HG03469 (cell line): ENCODE results near the gene SPP2.
A peak's percentile ranks its signal among the peaks of the same experiment; 100 is the strongest.

Experiments used
- ATAC-seq: cut with Tn5 transposase; IDR thresholded peaks from one replicate; pipeline ENCODE4 v1.9.1; 2021; ENCODE audit warnings: mild to moderate bottlenecking, moderate library complexity, moderate number of reproducible peaks; ENCODE audit not compliant: unreplicated experiment

The SPP2 gene

GRCh38 chr2:234050455-234051135, at the start of gene SPP2:
SPP2 (plus strand) TSS chr2:234050702; CDS start chr2:234050787, 85 bp downstream.
- no peak for ATAC-seq

- no peak for ATAC-seq
Measured at GRCh38 chr2:234001380-234002160, 48.9 kb upstream of the SPP2 start.

- no peak for ATAC-seq
Measured at GRCh38 chr2:234002281-234002680, 48.2 kb upstream of the SPP2 start.

- ATAC-seq, result no peak
Measured at GRCh38 chr2:234003972-234004617, 46.4 kb upstream of the SPP2 start.

DNA sequence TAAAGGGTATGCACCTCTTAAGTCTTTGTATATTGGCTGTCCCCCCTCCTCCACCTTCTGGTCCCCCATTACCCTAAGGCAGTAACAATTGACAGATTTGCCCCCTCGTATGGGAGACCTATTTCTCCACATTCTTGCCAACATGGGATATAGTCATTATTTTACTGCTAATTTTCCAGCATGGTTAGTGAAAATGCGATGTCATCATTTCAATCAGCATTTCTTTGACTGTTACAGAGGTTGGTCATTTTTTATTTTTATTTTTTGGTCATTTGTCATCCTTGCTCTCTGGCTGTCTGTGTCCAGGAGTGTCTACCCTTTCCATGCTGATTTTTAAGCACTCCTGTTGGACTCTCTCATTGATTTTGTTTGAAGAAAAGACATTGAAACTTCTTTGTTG, 45.4 kb upstream of the SPP2 start:
- no peak for ATAC-seq

DNA sequence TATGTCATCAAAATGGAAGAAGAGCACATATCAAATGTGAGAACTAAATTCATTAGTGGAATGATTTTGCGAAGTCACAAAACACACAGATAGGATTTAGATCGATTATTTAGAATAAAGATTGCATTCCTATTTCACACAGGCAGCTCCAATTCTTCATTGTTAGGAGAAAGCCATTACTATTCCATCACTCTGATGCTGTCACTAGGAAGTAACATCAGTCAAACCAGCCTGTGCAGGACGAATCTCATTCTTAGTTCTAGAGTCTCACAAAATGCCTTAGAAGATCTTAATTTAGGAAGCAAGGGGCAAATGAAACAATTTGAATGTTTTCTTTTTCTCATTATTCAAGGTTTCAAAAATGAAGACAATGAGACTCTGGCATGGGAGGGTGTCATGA, 44.0 kb upstream of the SPP2 start:
- ATAC-seq, result no peak

DNA sequence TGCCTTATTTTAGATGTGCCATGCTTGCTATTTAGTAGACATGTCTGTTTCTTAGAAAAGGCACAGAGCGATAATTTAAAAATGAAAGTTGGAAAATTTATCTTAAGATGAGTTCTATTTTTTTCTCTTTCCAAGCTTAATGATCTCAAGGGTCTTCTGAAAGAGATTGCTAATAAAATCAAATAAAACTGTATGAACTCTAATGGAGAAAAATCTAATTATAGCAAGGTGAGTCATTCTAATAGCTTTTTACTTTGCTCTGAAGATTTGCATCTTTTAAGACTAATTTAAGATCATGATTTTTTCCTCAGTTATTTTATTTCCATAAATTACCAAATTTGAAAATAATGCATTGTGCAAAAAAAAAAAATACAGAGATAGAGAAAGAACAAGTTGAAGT, 36.1 kb upstream of the SPP2 start:
- ATAC-seq, result no peak

GRCh38 chr2:234015861-234016260, 34.6 kb upstream of the SPP2 start:
- ATAC-seq, result no peak

DNA sequence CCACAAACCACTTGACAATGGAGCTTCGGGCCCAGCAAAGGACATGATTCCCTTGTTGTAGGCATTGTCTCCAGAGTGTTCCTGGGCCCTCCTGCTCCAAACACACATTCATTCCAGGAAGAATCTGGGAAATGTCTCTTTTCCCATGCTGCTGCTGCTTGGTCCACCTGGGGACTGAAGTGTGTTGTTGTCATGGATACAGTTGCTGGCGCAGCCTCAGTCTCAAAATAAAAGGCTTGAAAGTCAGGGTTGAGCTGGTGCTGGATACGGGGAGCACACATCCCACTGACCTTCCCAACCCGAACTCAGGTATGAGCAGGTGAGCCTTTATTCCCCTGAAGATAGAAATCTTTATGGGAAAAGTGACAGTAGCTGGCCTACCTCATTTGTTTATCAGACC, 30.6 kb upstream of the SPP2 start:
- no peak for ATAC-seq

DNA sequence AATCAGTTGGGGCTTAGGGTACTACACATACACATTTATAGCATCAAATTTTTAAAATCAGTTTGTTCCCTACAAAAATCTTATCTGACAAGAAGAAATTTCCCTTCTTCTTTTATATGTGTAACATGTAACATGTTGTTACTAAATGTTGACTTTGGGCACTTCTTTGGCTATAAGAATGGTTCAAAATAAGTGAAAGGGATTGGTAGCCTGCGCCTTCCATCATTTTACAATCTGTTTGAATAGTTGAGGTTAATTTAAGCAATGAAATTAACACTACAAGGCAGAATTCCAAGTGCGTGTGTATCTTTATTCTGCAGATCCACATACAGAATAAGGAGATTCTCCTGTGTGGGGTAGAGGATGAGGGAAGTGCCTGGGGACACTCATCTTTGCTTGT, 30.2 kb upstream of the SPP2 start:
- ATAC-seq, result no peak

GRCh38 chr2:234022424-234022823, 28.1 kb upstream of the SPP2 start:
- no peak for ATAC-seq

GRCh38 chr2:234024304-234024703, 26.2 kb upstream of the SPP2 start:
- no peak for ATAC-seq

GRCh38 chr2:234025466-234025865, 25.0 kb upstream of the SPP2 start:
- ATAC-seq, result peak; percentile 48

DNA sequence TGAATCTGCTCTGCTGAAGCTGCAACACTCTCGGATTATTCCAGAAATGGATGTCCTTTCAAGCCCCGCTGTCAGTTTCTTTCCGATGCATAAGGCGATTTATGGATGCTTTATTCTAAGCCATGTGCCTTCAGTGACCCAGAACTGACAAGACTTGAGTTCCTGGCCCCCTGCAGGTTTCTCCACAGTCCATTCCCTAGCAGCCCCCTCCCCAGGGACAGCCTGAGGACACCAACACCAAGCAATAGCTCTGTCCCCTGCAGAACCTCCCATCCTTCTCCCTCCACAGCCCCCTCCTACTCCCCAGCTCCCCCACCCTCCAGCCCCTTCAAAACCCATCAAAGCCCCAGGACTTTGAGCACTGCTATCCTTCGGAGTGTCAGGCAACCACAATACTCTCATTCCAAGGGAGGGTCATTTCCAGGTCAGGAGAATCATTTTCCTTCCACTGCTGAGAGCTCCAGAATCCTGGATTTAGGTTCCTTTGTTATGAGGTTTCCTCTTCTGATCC, 24.6 kb upstream of the SPP2 start:
- no peak for ATAC-seq

GRCh38 chr2:234026693-234027254, 23.7 kb upstream of the SPP2 start:
- no peak for ATAC-seq

- ATAC-seq, result no peak
Measured at GRCh38 chr2:234027641-234028040, 22.9 kb upstream of the SPP2 start.

DNA sequence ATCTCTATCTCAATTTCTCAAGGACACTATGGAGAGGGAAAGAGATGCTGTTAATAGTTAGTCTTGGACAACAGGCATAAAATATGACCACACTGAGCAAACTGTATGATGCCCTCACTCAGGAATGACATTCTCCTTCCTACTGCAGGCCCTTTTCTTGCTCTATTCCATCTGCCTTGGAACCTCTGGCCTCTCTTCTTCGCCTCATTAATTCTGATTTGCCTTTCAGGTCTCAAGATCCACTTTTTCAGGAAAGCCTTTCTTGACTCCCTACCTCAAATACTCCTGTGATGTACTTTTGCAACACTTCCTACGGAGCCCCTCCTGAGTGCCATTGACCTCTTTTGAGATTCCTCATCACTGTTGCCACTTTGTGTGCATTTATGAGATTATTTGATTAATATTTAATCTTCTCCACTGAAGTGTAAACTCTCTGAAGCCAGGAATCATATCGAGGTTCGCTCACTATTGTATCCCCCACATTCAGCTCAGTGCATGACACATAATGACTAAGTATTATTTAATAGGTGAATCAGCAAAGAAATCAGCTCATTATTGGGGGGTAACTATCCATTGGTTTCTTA, 21.3 kb upstream of the SPP2 start:
- no peak for ATAC-seq

GRCh38 chr2:234031207-234031606, 19.3 kb upstream of the SPP2 start:
- no peak for ATAC-seq

DNA sequence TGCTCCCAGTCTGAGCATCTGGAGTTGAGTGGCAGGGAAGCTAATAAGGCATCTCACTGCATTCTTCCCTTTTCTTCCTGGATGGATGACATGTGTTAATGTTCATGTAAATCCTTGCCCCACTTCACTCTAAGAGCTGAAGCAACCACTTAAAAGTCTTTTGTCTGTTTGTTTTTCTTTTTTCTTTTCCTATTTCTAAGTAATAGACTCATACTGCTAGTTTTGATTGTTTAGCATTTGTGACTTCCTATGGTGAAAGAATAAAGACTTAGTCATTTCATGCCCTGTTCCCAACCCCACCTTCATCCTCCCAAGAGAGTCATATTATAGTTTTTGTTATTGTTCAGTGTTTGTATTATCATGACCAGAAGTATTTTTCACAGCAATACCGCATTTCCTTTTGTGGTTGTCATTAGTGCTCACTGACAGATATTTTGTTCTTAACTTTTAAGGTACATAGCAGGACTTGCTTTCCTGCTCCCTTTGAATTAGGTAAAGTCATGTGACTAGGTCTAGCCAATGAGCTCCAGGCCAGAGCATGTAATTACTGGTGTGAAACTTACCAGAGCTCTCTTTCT, 18.1 kb upstream of the SPP2 start:
- ATAC-seq, result no peak

- no peak for ATAC-seq
Measured at GRCh38 chr2:234033174-234033573, 17.3 kb upstream of the SPP2 start.

DNA sequence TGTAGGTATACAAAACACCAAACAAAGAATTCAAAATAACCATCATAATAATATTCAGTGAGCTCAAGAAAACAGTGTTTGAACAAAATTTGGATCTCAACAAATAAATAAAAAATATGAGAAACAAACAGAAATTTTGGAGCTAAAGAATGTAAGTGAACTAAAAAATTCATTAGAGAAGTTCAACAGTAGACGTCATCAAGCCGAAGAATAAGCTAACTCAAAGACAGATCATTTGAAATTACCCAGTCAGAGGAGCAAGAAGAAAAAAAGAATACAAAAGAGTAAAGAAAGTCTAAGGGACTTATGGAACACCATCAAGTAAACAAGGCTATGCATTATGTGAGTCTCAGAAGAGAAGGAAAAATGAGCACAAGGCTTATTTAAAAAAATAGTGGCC, 16.6 kb upstream of the SPP2 start:
- no peak for ATAC-seq
